HG03066 (cell line): ENCODE measurements around the gene TNFRSF6B.

Experiments used
- ATAC-seq: cut with Tn5 transposase; IDR thresholded peaks from one replicate; pipeline ENCODE4 v1.9.1; 2021; ENCODE audit warnings: low read depth; ENCODE audit not compliant: unreplicated experiment

Gene TNFRSF6B

GRCh38 chr20:63745424-63745805 is 49.0 kb downstream of the TNFRSF6B start:
- ATAC-seq = no peak

- no peak for ATAC-seq
These were observed 49.7 kb downstream of the TNFRSF6B start for GRCh38 chr20:63745961-63746731.

GRCh38 chr20:63746751-63747315 is 50.4 kb downstream of the TNFRSF6B start:
- ATAC-seq = no peak

- ATAC-seq = no peak
These were observed 51.2 kb downstream of the TNFRSF6B start for GRCh38 chr20:63747622-63748069.
